Keratinocyte (primary cell): ENCODE results near the gene TIAM1. TPM values are rescaled to one million over a fixed set of nuclear protein-coding genes. Genes with fewer than 3 reads are reported as not detected.

Experiments
- DNase-seq: peaks from one replicate; pipeline ENCODE4 v3.0.0-alpha.2; 2011; ENCODE audit warnings: low read depth, missing footprints, low spot score
- FAIRE-seq: peaks from 2 replicates; lab custom pipeline; 2011; peaks lifted over from hg19 to GRCh38; lab: Jason Lieb, UNC
- H2AFZ ChIP-seq: 2 replicates; pipeline ENCODE4 v1.6.0; 2012; ENCODE audit warnings: low read length, control low read depth, inconsistent platforms; ENCODE audit not compliant: control insufficient read depth
- H3K27ac ChIP-seq: 2 replicates; pipeline ENCODE4 v1.5.1; 2011; ENCODE audit warnings: low read length; ENCODE audit not compliant: control insufficient read depth, insufficient read depth
- H3K27me3 ChIP-seq: 3 replicates; pipeline ENCODE4 v1.6.0; 2011; ENCODE audit warnings: low read length; ENCODE audit not compliant: control insufficient read depth, insufficient read depth; ENCODE audit errors: extremely low read depth
- H3K36me3 ChIP-seq, 2 experiments: 2 replicates in 1 of 2; 3 replicates in 1 of 2; pipeline ENCODE4 v1.5.1; 2011; ENCODE audit warnings: low read length in 2 of 2, mild to moderate bottlenecking in 1 of 2; ENCODE audit not compliant: control insufficient read depth in 2 of 2, insufficient read depth in 2 of 2; ENCODE audit errors: extremely low read depth in 1 of 2
- H3K4me1 ChIP-seq: 3 replicates; pipeline ENCODE4 v1.5.1; 2011; ENCODE audit warnings: low read length; ENCODE audit not compliant: control insufficient read depth, insufficient read depth; ENCODE audit errors: extremely low read depth
- H3K4me2 ChIP-seq: 3 replicates; pipeline ENCODE4 v1.6.0; 2011; ENCODE audit warnings: low read depth, low read length; ENCODE audit not compliant: control insufficient read depth, insufficient read depth; ENCODE audit errors: extremely low read depth
- H3K4me3 ChIP-seq, 3 experiments: fragments of 200-600 bp in 1 of 3; sonication (generic) in 1 of 3; 2 replicates in 2 of 3; 3 replicates in 1 of 3; pipeline ENCODE4 v1.5.1; 2011 to 2016; ENCODE audit warnings: low read length in 3 of 3, mild to moderate bottlenecking in 3 of 3, control low read depth in 2 of 3, inconsistent platforms in 1 of 3, low read depth in 1 of 3, mixed read lengths in 1 of 3, mixed run types in 1 of 3, moderate library complexity in 1 of 3; ENCODE audit not compliant: control insufficient read depth in 2 of 3, insufficient read depth in 2 of 3; ENCODE audit errors: extremely low read depth in 1 of 3
- H3K79me2 ChIP-seq: 2 replicates; pipeline ENCODE4 v1.6.0; 2012; ENCODE audit warnings: low read length; ENCODE audit not compliant: control insufficient read depth, insufficient read depth
- H3K9ac ChIP-seq: 3 replicates; pipeline ENCODE4 v1.6.0; 2011; ENCODE audit warnings: low read length; ENCODE audit not compliant: control insufficient read depth, insufficient read depth; ENCODE audit errors: extremely low read depth
- H3K9me1 ChIP-seq: 3 replicates; pipeline ENCODE4 v1.6.0; 2011; ENCODE audit warnings: low read length; ENCODE audit not compliant: control insufficient read depth, insufficient read depth; ENCODE audit errors: extremely low read depth
- H3K9me3 ChIP-seq: 2 replicates; pipeline ENCODE4 v1.5.1; 2012; ENCODE audit warnings: low read depth, low read length; ENCODE audit not compliant: control insufficient read depth
- H4K20me1 ChIP-seq: 3 replicates; pipeline ENCODE4 v1.6.0; 2011; ENCODE audit warnings: low read length; ENCODE audit not compliant: control insufficient read depth, insufficient read depth; ENCODE audit errors: extremely low read depth
- CTCF ChIP-seq, 3 experiments: IDR thresholded peaks in 1 of 3; conservative IDR thresholded peaks in 1 of 3; optimal IDR thresholded peaks in 1 of 3; 2 replicates in 2 of 3; 3 replicates in 1 of 3; pipeline versions ENCODE3 to v1.5.1; 2011; ENCODE audit warnings: low read length in 3 of 3, mild to moderate bottlenecking in 3 of 3, moderate library complexity in 2 of 3, control low read depth in 1 of 3, inconsistent platforms in 1 of 3; ENCODE audit not compliant: insufficient read depth in 2 of 3; ENCODE audit errors: extremely low read depth in 1 of 3
- EZH2 ChIP-seq: IDR thresholded peaks from one replicate; pipeline ENCODE4 v1.6.1; 2012; ENCODE audit warnings: inconsistent platforms, mild to moderate bottlenecking, low read length, moderate library complexity
- dilution Hi-C: fragments of 300-500 bp; cut with MboI; formaldehyde crosslinking; loops from one replicate; pipeline ENCODE4 v1.7.0; 2020; ENCODE audit warnings: low sequenced_read_pairs; ENCODE audit not compliant: extremely low pct_ligation_motif_present
- polyA plus RNA-seq, 5 experiments: library from polyadenylated mRNA; depleted of rRNA in 3 of 5; stranded (reverse) in 3 of 5; stranded (forward) in 1 of 5; unstranded in 1 of 5; fragments of >200 nt; gene quantifications; 1 replicate in 1 of 5; 2 replicates in 3 of 5; 3 replicates in 1 of 5; pipeline versions ENCODE4 v1.2.1 to v1.2.3, GENCODE V29; 2011 to 2012; ENCODE audit warnings: missing spikeins in 2 of 5, low read depth in 1 of 5, low replicate concordance in 1 of 5

TIAM1 gene
- polyA plus RNA-seq, 1 donor (not counting 4 experiments of a cell fraction or from before 2014, with no cell fraction given) = 8.3 TPM

- no peak overlapping the region for H2AFZ ChIP-seq
- no peaks in the 10 kb centered on the region for H3K9me3 ChIP-seq
- H3K27ac ChIP-seq = no peak overlapping the region
- no peaks in the 10 kb centered on the region for H4K20me1 ChIP-seq
- FAIRE-seq (no peak), DNase-seq (no peak)
- H3K4me1 ChIP-seq = no peaks in the 10 kb centered on the region
- H3K4me2 ChIP-seq = no peak overlapping the region
- no peak overlapping the region for H3K9ac ChIP-seq
- dilution Hi-C loops = no loop called here
- no peak for TF ChIP-seq EZH2
- no peaks in the 10 kb centered on the region for H3K79me2 ChIP-seq
- H3K27me3 ChIP-seq = no peaks in the 10 kb centered on the region
- H3K36me3 ChIP-seq = peaks cover 0 to 2% of the 10 kb centered on the region in 2 experiments
- H3K9me1 ChIP-seq = no peaks in the 10 kb centered on the region
- H3K4me3 ChIP-seq = no peak overlapping the region
These were observed 202.6 kb downstream of the TIAM1 start for GRCh38 chr21:31141389-31142000.

- H3K4me3 ChIP-seq = no peak overlapping the region
- FAIRE-seq = no peak
- H3K27me3 ChIP-seq = no peaks in the 10 kb centered on the region
- H3K4me2 ChIP-seq = no peak overlapping the region
- H3K4me1 ChIP-seq = no peaks in the 10 kb centered on the region
- H3K9me3 ChIP-seq = no peaks in the 10 kb centered on the region
- no peak overlapping the region for H2AFZ ChIP-seq
- no peaks in the 10 kb centered on the region for H4K20me1 ChIP-seq
- dilution Hi-C loops = no loop called here
- TF ChIP-seq EZH2 = no peak
- no peak for TF ChIP-seq CTCF (optimal IDR thresholded peaks at IDR 0.05 in 1 of 3, IDR thresholded peaks at IDR 0.05 in 1 of 3, conservative IDR thresholded peaks at IDR 0.05 in 1 of 3; ENCODE audit: extremely low read depth in 1 of 3, insufficient read depth in 2 of 3, low read length in 3 of 3)
- no peak overlapping the region for H3K27ac ChIP-seq
- no peak for DNase-seq
- no peak overlapping the region for H3K9ac ChIP-seq
- H3K36me3 ChIP-seq = peaks cover 0 to 2% of the 10 kb centered on the region in 2 experiments
- H3K79me2 ChIP-seq = no peaks in the 10 kb centered on the region
- no peaks in the 10 kb centered on the region for H3K9me1 ChIP-seq
These were observed 203.4 kb downstream of the TIAM1 start for GRCh38 chr21:31140676-31141075.

- Histone ChIP-seq H3K79me2 (no peaks in the 10 kb centered on the region), H2AFZ (no peak overlapping the region), H3K9me3 (no peaks in the 10 kb centered on the region), H3K4me3 (no peak overlapping the region), H3K9me1 (no peaks in the 10 kb centered on the region), H4K20me1 (no peaks in the 10 kb centered on the region), H3K36me3 (peaks cover 0 to 2% of the 10 kb centered on the region in 2 experiments), H3K27me3 (no peaks in the 10 kb centered on the region), H3K4me2 (no peak overlapping the region), H3K4me1 (no peaks in the 10 kb centered on the region), H3K9ac (no peak overlapping the region), H3K27ac (no peak overlapping the region)
- dilution Hi-C loops = no loop called here
- TF ChIP-seq CTCF (optimal IDR thresholded peaks at IDR 0.05 in 1 of 3, IDR thresholded peaks at IDR 0.05 in 1 of 3, conservative IDR thresholded peaks at IDR 0.05 in 1 of 3; ENCODE audit: extremely low read depth in 1 of 3, insufficient read depth in 2 of 3, low read length in 3 of 3) (no peak), EZH2 (no peak)
- no peak for FAIRE-seq
- DNase-seq = no peak
These were observed 204.0 kb downstream of the TIAM1 start for GRCh38 chr21:31140025-31140424.
